ENCODE measurements around the gene CDH4.

CDH4 gene

GRCh38 chr20:61332016-61332975, 80.2 kb downstream of the CDH4 start:
- peak; percentile 85 for DNase-seq

GRCh38 chr20:61333484-61334108, 81.5 kb downstream of the CDH4 start:
- DNase-seq, result peak; percentile 69

- no peak for DNase-seq
Measured at GRCh38 chr20:61340157-61340556, 88.1 kb downstream of the CDH4 start.

- DNase-seq, result no peak
Measured at GRCh38 chr20:61341605-61342004, 89.5 kb downstream of the CDH4 start.

GRCh38 chr20:61343934-61344333, 91.9 kb downstream of the CDH4 start:
- no peak for DNase-seq

- no peak for DNase-seq
Measured at GRCh38 chr20:61345656-61346055, 93.6 kb downstream of the CDH4 start.

- peak; percentile 71 for DNase-seq
Measured at GRCh38 chr20:61346996-61347395, 94.9 kb downstream of the CDH4 start.

- DNase-seq, result peak; percentile 42
Measured at GRCh38 chr20:61347443-61347842, 95.4 kb downstream of the CDH4 start.

- no peak for DNase-seq
Measured at GRCh38 chr20:61349447-61350165, 97.5 kb downstream of the CDH4 start.

GRCh38 chr20:61350500-61351250, 98.6 kb downstream of the CDH4 start:
- no peak for DNase-seq

- peak; percentile 59 for DNase-seq
Measured at GRCh38 chr20:61352346-61353260, 100.5 kb downstream of the CDH4 start.

GRCh38 chr20:61353261-61354000, 101.4 kb downstream of the CDH4 start:
- no peak for DNase-seq

- DNase-seq, result no peak
Measured at GRCh38 chr20:61354001-61354390, 101.9 kb downstream of the CDH4 start.

- no peak for DNase-seq
Measured at GRCh38 chr20:61354501-61354900, 102.4 kb downstream of the CDH4 start.

GRCh38 chr20:61354901-61355495, 102.9 kb downstream of the CDH4 start:
- no peak for DNase-seq

GRCh38 chr20:61355585-61355984, 103.5 kb downstream of the CDH4 start:
- DNase-seq, result peak; percentile 59

GRCh38 chr20:61356196-61356595, 104.1 kb downstream of the CDH4 start:
- no peak for DNase-seq

- DNase-seq, result no peak
Measured at GRCh38 chr20:61357119-61357518, 105.1 kb downstream of the CDH4 start.

GRCh38 chr20:61359254-61359653, 107.2 kb downstream of the CDH4 start:
- DNase-seq, result no peak

GRCh38 chr20:61360296-61360695, 108.2 kb downstream of the CDH4 start:
- DNase-seq, result no peak

All from RPMI8226 (cell line).